Measurements from ENCODE around the gene SPDYE1. TPM values are rescaled to one million over a fixed set of nuclear protein-coding genes. Genes with fewer than 3 reads are reported as not detected.

SPDYE1 gene
- polyA plus RNA-seq, 1 donor (not counting 4 experiments of a cell fraction or from before 2014, with no cell fraction given): not detected

- Histone ChIP-seq H3K79me2 (ENCODE audit: control insufficient read depth, insufficient read depth, low read length) (peaks cover 61% of the 10 kb centered on the region), H3K4me1 (ENCODE audit: control insufficient read depth, extremely low read depth, insufficient read depth, low read length) (peaks cover 15% of the 10 kb centered on the region), H4K20me1 (ENCODE audit: control insufficient read depth, extremely low read depth, insufficient read depth, low read length) (peaks cover 13% of the 10 kb centered on the region)
Observed at GRCh38 chr7:44046321-44047061, 48.8 kb downstream of the SPDYE1 start.

GRCh38 chr7:44048031-44048795 is 50.5 kb downstream of the SPDYE1 start:
- no peaks in the 10 kb centered on the region for H3K9me3 ChIP-seq (ENCODE audit: control insufficient read depth, low read depth, low read length)
- no peak for FAIRE-seq
- no peak overlapping the region for H3K9ac ChIP-seq (ENCODE audit: control insufficient read depth, extremely low read depth, insufficient read depth, low read length)
- H3K79me2 ChIP-seq (ENCODE audit: control insufficient read depth, insufficient read depth, low read length): peaks cover 70% of the 10 kb centered on the region
- no peak overlapping the region for H3K4me3 ChIP-seq (ENCODE audit: control insufficient read depth in 2 of 3, extremely low read depth in 1 of 3, insufficient read depth in 2 of 3, low read depth in 1 of 3, low read length in 3 of 3)
- peaks cover 13% of the 10 kb centered on the region for H4K20me1 ChIP-seq (ENCODE audit: control insufficient read depth, extremely low read depth, insufficient read depth, low read length)
- H3K4me1 ChIP-seq (ENCODE audit: control insufficient read depth, extremely low read depth, insufficient read depth, low read length): peaks cover 15% of the 10 kb centered on the region
- H3K9me1 ChIP-seq (ENCODE audit: control insufficient read depth, extremely low read depth, insufficient read depth, low read length): peaks cover 4% of the 10 kb centered on the region
- no peak overlapping the region for H3K27ac ChIP-seq (ENCODE audit: control insufficient read depth, insufficient read depth, low read length)
- no peak for DNase-seq (ENCODE audit: low read depth, low spot score)
- no peaks in the 10 kb centered on the region for H3K27me3 ChIP-seq (ENCODE audit: control insufficient read depth, extremely low read depth, insufficient read depth, low read length)
- dilution Hi-C loops (cut with MboI; ENCODE audit: extremely low pct_ligation_motif_present, low sequenced_read_pairs): no loop called here
- H2AFZ ChIP-seq (ENCODE audit: control insufficient read depth, low read length): no peak overlapping the region
- no peak for TF ChIP-seq EZH2 (IDR thresholded peaks at IDR 0.05; ENCODE audit: low read length)
- TF ChIP-seq, protein P1, sequence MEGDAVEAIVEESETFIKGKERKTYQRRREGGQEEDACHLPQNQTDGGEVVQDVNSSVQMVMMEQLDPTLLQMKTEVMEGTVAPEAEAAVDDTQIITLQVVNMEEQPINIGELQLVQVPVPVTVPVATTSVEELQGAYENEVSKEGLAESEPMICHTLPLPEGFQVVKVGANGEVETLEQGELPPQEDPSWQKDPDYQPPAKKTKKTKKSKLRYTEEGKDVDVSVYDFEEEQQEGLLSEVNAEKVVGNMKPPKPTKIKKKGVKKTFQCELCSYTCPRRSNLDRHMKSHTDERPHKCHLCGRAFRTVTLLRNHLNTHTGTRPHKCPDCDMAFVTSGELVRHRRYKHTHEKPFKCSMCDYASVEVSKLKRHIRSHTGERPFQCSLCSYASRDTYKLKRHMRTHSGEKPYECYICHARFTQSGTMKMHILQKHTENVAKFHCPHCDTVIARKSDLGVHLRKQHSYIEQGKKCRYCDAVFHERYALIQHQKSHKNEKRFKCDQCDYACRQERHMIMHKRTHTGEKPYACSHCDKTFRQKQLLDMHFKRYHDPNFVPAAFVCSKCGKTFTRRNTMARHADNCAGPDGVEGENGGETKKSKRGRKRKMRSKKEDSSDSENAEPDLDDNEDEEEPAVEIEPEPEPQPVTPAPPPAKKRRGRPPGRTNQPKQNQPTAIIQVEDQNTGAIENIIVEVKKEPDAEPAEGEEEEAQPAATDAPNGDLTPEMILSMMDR (optimal IDR thresholded peaks at IDR 0.05 in 1 of 3, IDR thresholded peaks at IDR 0.05 in 1 of 3, conservative IDR thresholded peaks at IDR 0.05 in 1 of 3; ENCODE audit: extremely low read depth in 1 of 3, insufficient read depth in 2 of 3, low read length in 3 of 3): no peak
- H3K36me3 ChIP-seq (ENCODE audit: control insufficient read depth in 2 of 2, extremely low read depth in 1 of 2, insufficient read depth in 2 of 2, low read length in 2 of 2): peaks cover 30 to 37% of the 10 kb centered on the region in 2 experiments
- H3K4me2 ChIP-seq (ENCODE audit: control insufficient read depth, extremely low read depth, insufficient read depth, low read depth, low read length): no peak overlapping the region

More at GRCh38 chr7:44046321-44047061, 48.8 kb downstream of the SPDYE1 start:
- Histone ChIP-seq H3K9me3 (ENCODE audit: control insufficient read depth, low read depth, low read length) (no peaks in the 10 kb centered on the region), H2AFZ (ENCODE audit: control insufficient read depth, low read length) (no peak overlapping the region), H3K4me2 (ENCODE audit: control insufficient read depth, extremely low read depth, insufficient read depth, low read depth, low read length) (no peak overlapping the region), H3K27ac (ENCODE audit: control insufficient read depth, insufficient read depth, low read length) (no peak overlapping the region), H3K27me3 (ENCODE audit: control insufficient read depth, extremely low read depth, insufficient read depth, low read length) (no peaks in the 10 kb centered on the region), H3K9me1 (ENCODE audit: control insufficient read depth, extremely low read depth, insufficient read depth, low read length) (no peaks in the 10 kb centered on the region), H3K9ac (ENCODE audit: control insufficient read depth, extremely low read depth, insufficient read depth, low read length) (no peak overlapping the region), H3K36me3 (ENCODE audit: control insufficient read depth in 2 of 2, extremely low read depth in 1 of 2, insufficient read depth in 2 of 2, low read length in 2 of 2) (peaks cover 18 to 27% of the 10 kb centered on the region in 2 experiments), H3K4me3 (ENCODE audit: control insufficient read depth in 2 of 3, extremely low read depth in 1 of 3, insufficient read depth in 2 of 3, low read depth in 1 of 3, low read length in 3 of 3) (no peak overlapping the region)
- dilution Hi-C loops (cut with MboI; ENCODE audit: extremely low pct_ligation_motif_present, low sequenced_read_pairs): no loop called here
- DNase-seq (ENCODE audit: low read depth, low spot score) (no peak), FAIRE-seq (no peak)
- TF ChIP-seq, protein P1 (optimal IDR thresholded peaks at IDR 0.05 in 1 of 3, IDR thresholded peaks at IDR 0.05 in 1 of 3, conservative IDR thresholded peaks at IDR 0.05 in 1 of 3; ENCODE audit: extremely low read depth in 1 of 3, insufficient read depth in 2 of 3, low read length in 3 of 3): no peak
- no peak for TF ChIP-seq EZH2 (IDR thresholded peaks at IDR 0.05; ENCODE audit: low read length)

All from keratinocyte (primary cell).